Muscle of leg (tissue), 11 donors: ENCODE results near the gene ANTXR2. TPM values are rescaled to one million over a fixed set of nuclear protein-coding genes. Genes with fewer than 3 reads are reported as not detected.

Experiments used
- DNase-seq: peaks from one replicate; pipeline ENCODE4 v3.0.0; 2013
- H3K27ac ChIP-seq: one replicate; pipeline ENCODE4 v1.5.1; 2013; ENCODE audit warnings: mild to moderate bottlenecking, low read length, control low read depth
- H3K27me3 ChIP-seq: one replicate; pipeline ENCODE4 v1.6.1; 2013; ENCODE audit warnings: low read length; ENCODE audit not compliant: control insufficient read depth, insufficient read depth
- H3K36me3 ChIP-seq: one replicate; pipeline ENCODE4 v1.6.1; 2013; ENCODE audit warnings: low read length; ENCODE audit not compliant: control insufficient read depth, insufficient read depth
- H3K4me1 ChIP-seq: one replicate; pipeline ENCODE4 v1.6.1; 2013; ENCODE audit warnings: low read length; ENCODE audit not compliant: control insufficient read depth, insufficient read depth
- H3K4me3 ChIP-seq: one replicate; pipeline ENCODE4 v1.5.1; 2013; ENCODE audit warnings: low read length, control low read depth
- H3K9me3 ChIP-seq: replicated peaks from 2 replicates; pipeline ENCODE4 v1.6.1; 2013; ENCODE audit warnings: low read depth, low read length; ENCODE audit not compliant: control insufficient read depth
- WGBS: methylation state at CpG from one replicate; pipeline ENCODE4 v1.1.5; 2013; ENCODE audit warnings: missing lambda C conversion rate; ENCODE audit not compliant: insufficient coverage; 5-methylcytosine and 5-hydroxymethylcytosine counted together
- polyA plus RNA-seq, 8 donors: library from polyadenylated mRNA; unstranded; fragments of 120-200 nt; gene quantifications; one replicate each; pipeline versions ENCODE4 v1.2.1 to v1.2.3, GENCODE V29; 2013; ENCODE audit warnings: inconsistent platforms in 1 of 8, low replicate concordance in 1 of 8; ENCODE audit not compliant: insufficient read length in 8 of 8, insufficient read depth in 1 of 8
- total RNA-seq: library from RNA; stranded (reverse); fragments of 120-200 nt; gene quantifications from one replicate; pipeline ENCODE4 v1.2.4, GENCODE V29; 2013

Gene ANTXR2
- total and polyA plus RNA-seq, 9 donors: 72.7 to 135 (median 102) TPM

DNA sequence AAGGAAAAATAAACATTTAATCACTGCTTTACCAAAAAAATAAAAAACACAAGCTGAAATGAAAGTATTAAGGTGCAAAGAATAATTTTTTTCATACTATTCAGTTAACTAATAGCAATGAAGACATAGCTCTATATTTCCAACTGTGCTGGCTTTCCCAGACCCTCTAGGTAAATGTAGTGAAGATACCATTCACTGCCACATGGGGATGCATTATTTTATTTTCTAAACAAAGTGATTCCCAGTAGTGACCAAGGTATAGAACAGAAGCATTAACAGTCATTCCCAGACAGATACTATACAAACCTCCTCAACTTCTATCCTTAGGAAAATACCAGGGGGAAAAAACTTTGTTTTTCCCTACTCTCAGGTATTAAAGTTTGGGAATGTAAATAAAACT, 39.4 kb downstream of the ANTXR2 start:
- H3K9me3 ChIP-seq: no peaks in the 10 kb centered on the region
- H3K4me1 ChIP-seq: peaks cover 4% of the 10 kb centered on the region
- H3K4me3 ChIP-seq: no peak overlapping the region
- no peak for DNase-seq
- no peak overlapping the region for H3K27ac ChIP-seq
- H3K27me3 ChIP-seq: no peaks in the 10 kb centered on the region
- H3K36me3 ChIP-seq: peaks cover 9% of the 10 kb centered on the region

DNA sequence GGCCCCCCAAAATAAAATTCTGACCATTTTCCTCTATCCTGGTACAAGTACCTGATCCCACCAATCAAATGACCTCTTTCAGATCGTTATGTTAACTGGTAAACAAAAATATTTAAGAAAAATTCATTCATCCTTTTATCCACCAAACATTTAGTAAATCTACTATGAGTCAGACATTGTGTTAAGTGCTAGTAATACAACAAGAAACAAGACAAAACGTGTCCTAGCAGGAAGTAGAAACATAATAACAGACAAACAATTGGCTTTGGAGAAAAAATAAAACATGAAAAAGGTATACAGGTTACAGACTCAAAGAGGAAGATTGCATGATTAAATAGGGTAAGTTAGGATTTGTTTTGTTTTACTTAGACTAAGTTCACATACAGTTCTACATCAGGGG, 43.7 kb downstream of the ANTXR2 start:
- no peak overlapping the region for H3K27ac ChIP-seq
- WGBS: no CpG with 5 or more reads among the region's 2 CpGs
- peaks cover 18% of the 10 kb centered on the region for H3K36me3 ChIP-seq
- DNase-seq: no peak
- H3K4me3 ChIP-seq: no peak overlapping the region
- no peaks in the 10 kb centered on the region for H3K9me3 ChIP-seq
- H3K27me3 ChIP-seq: no peaks in the 10 kb centered on the region
- H3K4me1 ChIP-seq: no peaks in the 10 kb centered on the region

DNA sequence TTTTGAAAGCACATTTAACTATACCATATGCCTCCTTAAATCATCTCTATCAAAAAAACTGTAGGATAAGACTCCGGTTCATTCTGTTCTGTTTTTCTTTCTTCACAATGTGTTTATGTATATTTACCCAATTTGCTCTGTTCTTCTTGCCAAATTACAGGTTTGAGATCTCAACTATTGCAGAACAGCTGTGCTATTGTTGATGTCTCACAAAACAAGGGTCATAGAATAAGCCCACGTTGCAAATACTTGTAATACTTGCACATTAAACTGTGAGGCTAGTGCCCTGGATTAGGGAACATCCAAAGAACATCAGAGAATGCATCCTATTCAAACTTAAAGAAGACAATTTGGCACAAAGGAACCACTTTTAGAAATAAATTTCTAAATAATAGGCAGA, 45.4 kb downstream of the ANTXR2 start:
- Histone ChIP-seq H3K9me3 (no peaks in the 10 kb centered on the region), H3K27me3 (no peaks in the 10 kb centered on the region), H3K4me3 (no peak overlapping the region), H3K27ac (no peak overlapping the region), H3K4me1 (no peaks in the 10 kb centered on the region), H3K36me3 (peaks cover 25% of the 10 kb centered on the region)
- no peak for DNase-seq
- no CpG with 5 or more reads among the region's 2 CpGs for WGBS

DNA sequence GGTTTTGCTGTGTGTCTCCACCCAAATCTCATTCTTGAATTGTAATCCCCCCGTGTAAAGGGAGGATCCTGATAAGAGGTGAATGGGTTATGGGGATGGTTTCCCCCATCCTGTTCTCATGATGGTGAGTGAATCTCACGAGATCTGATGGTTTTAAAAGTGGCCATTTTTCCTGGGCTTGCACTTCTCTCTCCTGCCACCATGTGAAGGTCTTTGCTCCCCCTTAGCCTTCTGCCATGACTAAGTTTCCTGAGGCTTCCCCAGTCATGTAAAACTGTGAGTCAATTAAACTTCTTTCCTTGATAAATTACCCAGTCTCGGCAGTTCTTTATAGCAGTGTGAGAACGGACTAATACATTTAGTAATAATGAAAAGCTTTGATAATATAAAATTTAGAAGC, 46.9 kb downstream of the ANTXR2 start:
- Histone ChIP-seq H3K4me1 (no peaks in the 10 kb centered on the region), H3K27me3 (no peaks in the 10 kb centered on the region), H3K27ac (no peak overlapping the region), H3K4me3 (no peak overlapping the region), H3K9me3 (no peaks in the 10 kb centered on the region), H3K36me3 (peaks cover 25% of the 10 kb centered on the region)
- DNase-seq: no peak
- no CpG with 5 or more reads among the region's 4 CpGs for WGBS

DNA sequence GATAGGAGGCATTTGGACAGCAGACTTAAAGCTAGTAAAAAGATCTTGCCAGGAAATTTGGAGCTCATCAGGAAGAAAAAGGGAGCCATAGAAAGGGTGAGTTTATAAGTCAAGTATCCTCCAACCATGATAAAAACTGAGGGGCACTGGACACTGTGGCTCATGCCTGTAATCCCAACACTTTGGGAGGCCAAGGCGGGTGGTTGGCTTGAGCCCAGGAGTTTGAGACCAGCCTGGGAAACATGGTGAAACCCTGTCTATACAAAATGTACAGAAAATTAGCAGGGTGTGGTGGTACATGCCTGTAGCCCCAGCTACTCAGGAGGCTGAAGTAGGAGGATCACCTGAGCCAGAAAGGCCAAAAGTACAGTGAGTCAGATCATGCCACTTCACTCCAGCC, 48.7 kb downstream of the ANTXR2 start:
- no peak overlapping the region for H3K4me3 ChIP-seq
- DNase-seq: no peak
- H3K9me3 ChIP-seq: no peaks in the 10 kb centered on the region
- WGBS: 90% methylated on average over 1 of the region's 1 CpG
- H3K27ac ChIP-seq: no peak overlapping the region
- H3K27me3 ChIP-seq: no peaks in the 10 kb centered on the region
- no peaks in the 10 kb centered on the region for H3K4me1 ChIP-seq
- H3K36me3 ChIP-seq: peaks cover 22% of the 10 kb centered on the region

DNA sequence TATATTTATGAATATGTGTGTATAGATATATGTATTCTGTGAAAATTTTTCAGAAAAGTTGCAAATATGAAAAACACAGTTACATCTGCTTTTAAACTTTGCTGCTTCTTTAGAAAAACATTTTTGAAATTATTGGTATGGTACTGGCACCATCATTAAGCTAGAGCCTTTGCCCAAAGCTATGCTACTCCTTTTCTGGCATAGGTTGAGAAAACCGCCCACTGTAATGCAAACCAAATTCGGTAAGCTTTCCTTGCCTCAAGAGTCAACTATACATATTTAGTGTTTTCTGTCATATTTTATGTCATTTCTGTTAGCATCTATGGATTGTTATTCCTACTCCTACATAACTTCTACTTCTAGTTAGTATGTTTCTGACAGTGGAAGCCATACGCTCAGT, 50.7 kb downstream of the ANTXR2 start:
- Histone ChIP-seq H3K4me3 (no peak overlapping the region), H3K27ac (no peak overlapping the region), H3K36me3 (peaks cover 22% of the 10 kb centered on the region), H3K9me3 (no peaks in the 10 kb centered on the region), H3K27me3 (no peaks in the 10 kb centered on the region), H3K4me1 (no peaks in the 10 kb centered on the region)
- DNase-seq: no peak
- WGBS: no CpG with 5 or more reads among the region's 3 CpGs

DNA sequence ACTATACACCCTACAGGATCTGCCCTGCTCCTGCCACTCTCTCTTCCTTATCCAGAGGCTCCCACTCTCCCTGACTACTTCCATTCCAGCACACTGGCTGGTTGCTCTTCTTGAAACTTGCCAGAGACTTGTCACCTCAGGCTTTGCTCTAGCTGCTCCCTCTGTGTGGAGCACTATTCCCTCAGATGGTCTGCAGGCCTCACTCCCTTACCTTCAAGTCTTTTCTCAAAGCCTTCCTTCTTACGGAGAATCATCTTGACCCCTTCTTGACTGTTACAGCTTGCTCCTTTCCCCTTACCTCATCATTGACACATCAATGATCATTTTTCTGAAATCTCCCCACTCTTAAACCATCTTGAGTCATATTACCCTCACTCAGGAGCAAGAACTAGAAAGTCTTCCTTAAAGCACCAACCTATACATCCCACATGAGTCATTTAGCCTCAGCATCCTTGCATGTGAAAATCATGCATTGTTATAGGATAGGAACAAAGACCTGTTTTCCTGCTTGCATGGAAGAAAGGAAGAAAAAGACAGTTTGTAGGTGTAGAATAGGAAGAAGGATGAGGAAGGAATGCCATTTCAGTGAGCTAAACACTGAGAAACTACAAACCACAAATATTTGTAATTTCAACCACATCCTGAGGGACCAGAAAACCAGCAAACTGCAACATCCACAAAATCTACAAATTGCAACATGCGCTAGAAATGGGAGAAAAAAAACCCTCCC, 55.7 kb downstream of the ANTXR2 start:
- DNase-seq: peak; percentile 47
- no peaks in the 10 kb centered on the region for H3K4me1 ChIP-seq
- H3K4me3 ChIP-seq: no peak overlapping the region
- no peaks in the 10 kb centered on the region for H3K9me3 ChIP-seq
- WGBS: 85% methylated on average over 1 of the region's 2 CpGs
- peaks cover 27% of the 10 kb centered on the region for H3K36me3 ChIP-seq
- no peaks in the 10 kb centered on the region for H3K27me3 ChIP-seq
- no peak overlapping the region for H3K27ac ChIP-seq

DNA sequence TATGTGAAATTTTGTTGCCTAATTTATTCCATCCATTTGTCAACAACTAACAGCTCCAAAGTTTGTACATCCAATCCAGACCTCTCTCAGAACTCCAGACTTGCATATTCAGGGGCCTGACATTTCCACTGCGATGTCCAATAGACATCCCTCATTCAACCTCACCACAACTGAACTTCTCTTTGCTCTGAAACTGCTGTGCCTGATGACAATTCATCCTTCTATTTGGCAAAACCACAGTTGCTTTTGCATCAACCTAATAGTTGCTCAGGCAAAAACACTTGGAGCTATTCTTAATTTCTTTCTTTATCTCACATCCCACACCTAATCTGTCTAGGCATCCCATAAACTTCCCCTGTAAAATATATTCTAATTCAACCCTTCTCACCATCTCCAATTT, 56.5 kb downstream of the ANTXR2 start:
- Histone ChIP-seq H3K9me3 (no peaks in the 10 kb centered on the region), H3K4me3 (no peak overlapping the region), H3K27me3 (no peaks in the 10 kb centered on the region), H3K36me3 (peaks cover 27% of the 10 kb centered on the region), H3K4me1 (no peaks in the 10 kb centered on the region), H3K27ac (no peak overlapping the region)
- WGBS: 87% methylated on average over 1 of the region's 1 CpG
- no peak for DNase-seq

DNA sequence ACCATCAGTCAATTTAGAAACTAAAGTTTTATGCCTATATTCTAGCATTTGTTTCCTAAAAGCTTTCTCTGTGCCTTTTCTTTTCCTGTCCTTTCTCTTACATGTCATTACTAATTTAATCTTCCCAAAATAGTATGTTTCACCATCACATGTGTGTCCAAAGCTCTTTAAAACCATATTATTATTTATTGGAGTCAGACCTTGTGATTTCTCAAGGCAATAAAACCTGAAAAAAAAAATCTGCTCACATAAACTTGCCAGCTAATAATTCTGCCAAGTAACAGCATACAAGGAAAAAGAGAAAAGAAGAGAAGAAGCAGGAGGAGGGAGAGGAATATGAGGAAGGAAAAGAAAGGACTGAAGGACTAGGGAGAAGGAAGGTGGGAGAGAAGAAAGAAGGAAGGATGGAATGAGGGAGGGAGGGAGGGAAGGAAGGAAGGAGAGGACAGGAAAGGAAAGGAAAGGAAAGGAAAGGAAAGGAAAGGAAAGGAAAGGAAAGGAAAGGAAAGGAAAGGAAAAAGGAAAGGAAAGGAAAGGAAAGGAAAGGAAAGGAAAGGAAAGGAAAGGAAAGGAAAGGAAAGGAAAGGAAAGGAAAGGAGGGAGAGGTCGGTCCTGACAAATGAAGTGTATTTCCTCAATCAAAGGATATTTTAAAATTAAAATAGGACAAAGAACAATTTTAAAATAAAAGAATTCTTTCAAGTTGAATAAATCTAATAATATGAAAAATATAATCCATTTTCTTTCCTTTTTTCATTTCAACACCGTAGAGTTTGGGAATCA, 57.4 kb downstream of the ANTXR2 start:
- H3K27me3 ChIP-seq: no peaks in the 10 kb centered on the region
- peaks cover 27% of the 10 kb centered on the region for H3K36me3 ChIP-seq
- WGBS: no CpG with 5 or more reads among the region's 2 CpGs
- H3K9me3 ChIP-seq: no peaks in the 10 kb centered on the region
- H3K4me3 ChIP-seq: no peak overlapping the region
- H3K27ac ChIP-seq: no peak overlapping the region
- DNase-seq: peak; percentile 57
- no peaks in the 10 kb centered on the region for H3K4me1 ChIP-seq

DNA sequence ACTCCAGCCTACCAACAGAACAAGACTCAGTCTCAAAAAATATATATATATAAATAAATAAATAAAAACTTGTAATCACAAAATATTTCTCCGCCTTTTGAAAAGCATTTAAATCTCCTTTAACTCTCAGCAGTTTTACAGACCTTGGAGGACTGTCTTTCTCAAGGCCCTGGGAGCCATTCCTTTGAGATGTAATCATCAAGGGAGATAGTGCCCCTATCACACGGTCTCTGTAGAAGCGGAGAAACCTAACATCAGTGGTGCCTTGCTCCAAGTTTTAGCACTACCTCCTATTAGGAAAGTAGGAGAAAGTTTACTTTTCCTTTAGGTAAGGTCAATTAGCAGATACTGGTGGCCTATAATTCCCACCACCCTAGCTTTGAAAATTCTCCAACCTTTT, 58.5 kb downstream of the ANTXR2 start:
- Histone ChIP-seq H3K36me3 (peaks cover 23% of the 10 kb centered on the region), H3K27me3 (no peaks in the 10 kb centered on the region), H3K4me1 (no peaks in the 10 kb centered on the region), H3K4me3 (no peak overlapping the region), H3K27ac (no peak overlapping the region), H3K9me3 (no peaks in the 10 kb centered on the region)
- no peak for DNase-seq
- no CpG with 5 or more reads among the region's 3 CpGs for WGBS
